Fibroblast of lung (primary cell): ENCODE data around the gene SLC6A7. TPM values are rescaled to one million over a fixed set of nuclear protein-coding genes. Genes with fewer than 3 reads are reported as not detected.

Experiments
- DNase-seq, 2 donors: peaks; one replicate each; pipeline versions ENCODE4 v3.0.0 to v3.0.0-alpha.2; 2010; ENCODE audit warnings: low read depth in 2 of 2
- H2AFZ ChIP-seq: 2 replicates; pipeline ENCODE4 v1.5.1; 2012; ENCODE audit warnings: low read length, control low read depth, inconsistent platforms
- H3K27ac ChIP-seq: 2 replicates; pipeline ENCODE4 v1.5.1; 2011; ENCODE audit warnings: low read length, control low read depth; ENCODE audit not compliant: insufficient read depth
- H3K27me3 ChIP-seq: 2 replicates; pipeline ENCODE4 v1.5.1; 2011; ENCODE audit warnings: mild to moderate bottlenecking, low read length; ENCODE audit not compliant: control insufficient read depth, insufficient read depth
- H3K36me3 ChIP-seq: 2 replicates; pipeline ENCODE4 v1.5.1; 2011; ENCODE audit warnings: low read length; ENCODE audit not compliant: control insufficient read depth, insufficient read depth
- H3K4me1 ChIP-seq: 2 replicates; pipeline ENCODE4 v1.5.1; 2011; ENCODE audit warnings: low read length; ENCODE audit not compliant: control insufficient read depth, insufficient read depth; ENCODE audit errors: extremely low read depth
- H3K4me2 ChIP-seq: 2 replicates; pipeline ENCODE4 v1.5.1; 2011; ENCODE audit warnings: low read length, control low read depth; ENCODE audit not compliant: insufficient read depth; ENCODE audit errors: extremely low read depth
- H3K4me3 ChIP-seq, 4 experiments: fragments of 200-600 bp in 1 of 4; sonication (generic) in 1 of 4; replicated peaks in 1 of 4; 2 replicates each; pipeline ENCODE4 v1.5.1; 2011 to 2016; ENCODE audit warnings: low read length in 4 of 4, low read depth in 3 of 4, mild to moderate bottlenecking in 3 of 4, control low read depth in 2 of 4, inconsistent platforms in 1 of 4, mixed read lengths in 1 of 4; ENCODE audit not compliant: insufficient read depth in 1 of 4; ENCODE audit errors: control extremely low read depth in 1 of 4
- H3K79me2 ChIP-seq: 2 replicates; pipeline ENCODE4 v1.5.1; 2012; ENCODE audit warnings: mild to moderate bottlenecking, low read length, inconsistent platforms; ENCODE audit not compliant: control insufficient read depth, insufficient read depth
- H3K9ac ChIP-seq: 2 replicates; pipeline ENCODE4 v1.5.1; 2011; ENCODE audit warnings: mild to moderate bottlenecking, low read length, control low read depth; ENCODE audit not compliant: insufficient read depth
- H3K9me3 ChIP-seq: 2 replicates; pipeline ENCODE4 v1.5.1; 2012; ENCODE audit warnings: low read depth, low read length; ENCODE audit not compliant: control insufficient read depth, insufficient read depth
- H4K20me1 ChIP-seq: 2 replicates; pipeline ENCODE4 v1.5.1; 2011; ENCODE audit warnings: low read length; ENCODE audit not compliant: control insufficient read depth, insufficient read depth; ENCODE audit errors: extremely low read depth
- EZH2 ChIP-seq: IDR thresholded peaks from 2 replicates; pipeline ENCODE4 v1.5.1; 2012; ENCODE audit warnings: low read length, control low read depth, mild to moderate bottlenecking; ENCODE audit errors: missing control alignments
- polyA plus RNA-seq, 2 donors: library from polyadenylated mRNA; depleted of rRNA in 1 of 2; stranded (reverse) in 1 of 2; unstranded in 1 of 2; fragments of >200 nt; gene quantifications; 2 replicates each; pipeline ENCODE4 v1.2.1, GENCODE V29; 2011 to 2012; ENCODE audit warnings: missing spikeins in 1 of 2
- total RNA-seq: library from RNA; depleted of rRNA; stranded (reverse); fragments of >200 nt; gene quantifications from 2 replicates; pipeline ENCODE4 v1.2.1, GENCODE V29; 2014
- TF ChIP-seq, protein P1 (sequence below), 2 donors: IDR thresholded peaks in 1 of 2; conservative IDR thresholded peaks in 1 of 2; 1 replicate in 1 of 2; 2 replicates in 1 of 2; pipeline ENCODE4 v1.5.1; 2011 to 2012; ENCODE audit warnings: low read length in 2 of 2, control low read depth in 1 of 2, inconsistent platforms in 1 of 2, low read depth in 1 of 2, mild to moderate bottlenecking in 1 of 2

Gene SLC6A7
- total and polyA plus RNA-seq, 2 donors (not counting 1 experiment from before 2014, with no cell fraction given), result 0.02 TPM; not detected in 1

DNA sequence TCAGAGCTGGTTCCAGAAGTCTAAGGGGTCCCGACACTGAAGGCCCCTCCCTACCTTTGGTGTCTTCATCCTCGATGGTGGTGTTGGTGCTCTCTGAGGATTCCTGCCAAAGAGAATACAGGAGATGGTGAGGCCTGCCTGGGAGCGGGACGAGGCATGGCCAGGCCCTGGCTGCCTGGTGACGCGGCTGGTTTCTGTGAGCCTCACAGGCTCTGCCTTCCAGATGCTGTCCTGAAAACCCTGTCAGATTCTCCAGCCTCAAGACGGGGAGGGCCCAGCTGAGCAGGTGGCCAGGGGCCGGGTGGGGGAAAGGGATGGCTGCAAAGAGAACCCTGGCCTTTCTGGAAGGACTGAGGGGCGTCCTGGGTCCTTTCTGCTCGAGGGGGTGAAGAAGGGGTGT is 48.8 kb downstream of the SLC6A7 start:
- no peak overlapping the region for H3K27ac ChIP-seq
- no peak for TF ChIP-seq EZH2
- TF ChIP-seq, protein P1, sequence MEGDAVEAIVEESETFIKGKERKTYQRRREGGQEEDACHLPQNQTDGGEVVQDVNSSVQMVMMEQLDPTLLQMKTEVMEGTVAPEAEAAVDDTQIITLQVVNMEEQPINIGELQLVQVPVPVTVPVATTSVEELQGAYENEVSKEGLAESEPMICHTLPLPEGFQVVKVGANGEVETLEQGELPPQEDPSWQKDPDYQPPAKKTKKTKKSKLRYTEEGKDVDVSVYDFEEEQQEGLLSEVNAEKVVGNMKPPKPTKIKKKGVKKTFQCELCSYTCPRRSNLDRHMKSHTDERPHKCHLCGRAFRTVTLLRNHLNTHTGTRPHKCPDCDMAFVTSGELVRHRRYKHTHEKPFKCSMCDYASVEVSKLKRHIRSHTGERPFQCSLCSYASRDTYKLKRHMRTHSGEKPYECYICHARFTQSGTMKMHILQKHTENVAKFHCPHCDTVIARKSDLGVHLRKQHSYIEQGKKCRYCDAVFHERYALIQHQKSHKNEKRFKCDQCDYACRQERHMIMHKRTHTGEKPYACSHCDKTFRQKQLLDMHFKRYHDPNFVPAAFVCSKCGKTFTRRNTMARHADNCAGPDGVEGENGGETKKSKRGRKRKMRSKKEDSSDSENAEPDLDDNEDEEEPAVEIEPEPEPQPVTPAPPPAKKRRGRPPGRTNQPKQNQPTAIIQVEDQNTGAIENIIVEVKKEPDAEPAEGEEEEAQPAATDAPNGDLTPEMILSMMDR (conservative IDR thresholded peaks at IDR 0.05 in 1 of 2, IDR thresholded peaks at IDR 0.05 in 1 of 2; ENCODE audit: low read depth in 1 of 2, low read length in 2 of 2), result no peak
- H3K4me3 ChIP-seq, result no peak overlapping the region
- no peaks in the 10 kb centered on the region for H3K36me3 ChIP-seq
- H3K4me1 ChIP-seq, result no peaks in the 10 kb centered on the region
- no peaks in the 10 kb centered on the region for H3K27me3 ChIP-seq
- no peaks in the 10 kb centered on the region for H4K20me1 ChIP-seq
- no peak overlapping the region for H2AFZ ChIP-seq
- no peak overlapping the region for H3K9ac ChIP-seq
- no peaks in the 10 kb centered on the region for H3K79me2 ChIP-seq
- no peak overlapping the region for H3K4me2 ChIP-seq
- DNase-seq, result no peak
- no peaks in the 10 kb centered on the region for H3K9me3 ChIP-seq

DNA sequence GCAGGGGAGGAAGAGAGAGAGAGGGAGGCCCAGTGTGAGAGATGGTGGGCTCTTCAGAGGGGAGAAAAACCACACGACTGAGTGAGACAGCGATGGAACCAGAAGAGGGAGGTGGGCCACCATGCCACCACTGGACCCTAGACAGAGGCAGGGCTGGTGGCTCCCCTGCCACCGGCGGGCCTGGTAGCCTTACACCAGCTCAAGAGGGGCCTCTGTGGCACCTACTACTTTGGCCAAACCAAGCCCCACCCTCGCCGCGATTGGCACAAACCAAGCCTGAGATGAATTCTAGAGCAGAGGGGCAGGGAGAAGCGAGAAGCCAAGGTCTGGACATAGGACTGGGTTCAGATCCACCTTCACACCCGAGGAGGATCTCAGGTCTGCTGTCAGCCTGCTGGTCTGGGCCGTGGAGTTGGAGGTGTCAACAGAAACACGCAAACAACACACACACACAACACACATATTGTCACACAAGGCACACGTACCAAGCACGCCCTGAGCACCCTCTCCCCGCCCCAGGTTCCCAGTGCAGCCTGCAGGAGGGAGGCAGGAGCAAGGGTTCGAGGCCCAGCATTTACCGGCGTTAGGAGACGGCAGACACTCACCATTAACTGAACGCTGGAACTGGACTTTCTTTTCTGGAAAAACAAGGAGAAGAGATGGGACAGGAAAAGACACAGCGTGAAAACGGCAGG is 49.4 kb downstream of the SLC6A7 start:
- no peaks in the 10 kb centered on the region for H3K36me3 ChIP-seq
- no peaks in the 10 kb centered on the region for H3K4me1 ChIP-seq
- DNase-seq, result no peak
- no peaks in the 10 kb centered on the region for H4K20me1 ChIP-seq
- H3K79me2 ChIP-seq, result no peaks in the 10 kb centered on the region
- TF ChIP-seq, protein P1 (conservative IDR thresholded peaks at IDR 0.05 in 1 of 2, IDR thresholded peaks at IDR 0.05 in 1 of 2; ENCODE audit: low read depth in 1 of 2, low read length in 2 of 2), result no peak
- TF ChIP-seq EZH2, result no peak
- no peaks in the 10 kb centered on the region for H3K27me3 ChIP-seq
- H3K27ac ChIP-seq, result no peak overlapping the region
- H3K9ac ChIP-seq, result no peak overlapping the region
- H3K4me3 ChIP-seq, result no peak overlapping the region
- no peak overlapping the region for H2AFZ ChIP-seq
- no peak overlapping the region for H3K4me2 ChIP-seq
- H3K9me3 ChIP-seq, result no peaks in the 10 kb centered on the region

DNA sequence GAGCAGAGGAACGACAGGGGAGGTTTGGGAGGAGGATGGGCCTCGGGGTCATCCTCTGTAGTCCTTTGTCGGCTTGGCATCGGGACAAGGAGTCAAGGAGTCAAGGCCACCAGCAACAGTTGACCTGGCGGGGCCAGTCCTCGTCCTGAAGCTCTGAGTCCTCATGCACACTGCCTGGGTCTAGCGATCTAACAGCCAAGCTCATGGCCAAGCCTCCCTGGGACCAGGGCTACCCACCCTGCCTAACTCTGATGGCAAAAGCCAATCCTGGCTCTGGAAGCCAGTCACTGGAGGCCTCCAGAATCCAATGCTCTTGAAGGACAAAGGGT is 49.9 kb downstream of the SLC6A7 start:
- TF ChIP-seq EZH2, result no peak
- TF ChIP-seq, protein P1 (conservative IDR thresholded peaks at IDR 0.05 in 1 of 2, IDR thresholded peaks at IDR 0.05 in 1 of 2; ENCODE audit: low read depth in 1 of 2, low read length in 2 of 2), result no peak
- no peaks in the 10 kb centered on the region for H4K20me1 ChIP-seq
- H3K27me3 ChIP-seq, result no peaks in the 10 kb centered on the region
- DNase-seq, result no peak
- peaks cover 3% of the 10 kb centered on the region for H3K4me1 ChIP-seq
- no peak overlapping the region for H3K9ac ChIP-seq
- H3K4me2 ChIP-seq, result no peak overlapping the region
- no peak overlapping the region for H2AFZ ChIP-seq
- no peaks in the 10 kb centered on the region for H3K36me3 ChIP-seq
- H3K27ac ChIP-seq, result no peak overlapping the region
- no peaks in the 10 kb centered on the region for H3K9me3 ChIP-seq
- H3K79me2 ChIP-seq, result no peaks in the 10 kb centered on the region
- H3K4me3 ChIP-seq, result no peak overlapping the region
